Osteocyte (in vitro differentiated cells): ENCODE data around the gene TPRG1L. TPM values are rescaled to one million over a fixed set of nuclear protein-coding genes. Genes with fewer than 3 reads are reported as not detected.
A peak's percentile ranks its signal among the peaks of the same experiment; 100 is the strongest.
"Not testable (repeated sequence)": the region's sequence is repeated elsewhere in the genome, so short reads cannot be mapped to it uniquely, and the experiment has no call there.

Source experiments
- DNase-seq: peaks from one replicate; pipeline ENCODE4 v3.0.0; 2021; ENCODE audit warnings: mixed read lengths; ENCODE audit not compliant: unreplicated experiment; ENCODE audit errors: extremely low spot score
- H3K27ac Mint-ChIP-seq: one replicate; pipeline ENCODE4 v1.8.0; 2021; ENCODE audit warnings: mild to moderate bottlenecking, mixed read lengths; ENCODE audit not compliant: unreplicated experiment
- H3K27me3 Mint-ChIP-seq: one replicate; pipeline ENCODE4 v1.8.0; 2021; ENCODE audit warnings: mixed read lengths; ENCODE audit not compliant: unreplicated experiment
- H3K36me3 Mint-ChIP-seq: one replicate; pipeline ENCODE4 v1.8.0; 2021; ENCODE audit warnings: mixed read lengths; ENCODE audit not compliant: unreplicated experiment
- H3K4me1 Mint-ChIP-seq: one replicate; pipeline ENCODE4 v1.8.0; 2021; ENCODE audit warnings: mixed read lengths; ENCODE audit not compliant: unreplicated experiment
- H3K4me3 Mint-ChIP-seq: one replicate; pipeline ENCODE4 v1.8.0; 2021; ENCODE audit warnings: mild to moderate bottlenecking, moderate library complexity, mixed read lengths; ENCODE audit not compliant: unreplicated experiment
- H3K9me3 Mint-ChIP-seq: one replicate; pipeline ENCODE4 v1.8.0; 2021; ENCODE audit warnings: mixed read lengths; ENCODE audit not compliant: unreplicated experiment
- long read RNA-seq: library from polyadenylated mRNA; unstranded; transcript quantifications from one replicate; pipeline ENCODE4 v2.0.0, GENCODE V29; 2021
- total RNA-seq: library from RNA; stranded (reverse); gene quantifications from 2 replicates; pipeline ENCODE4 v1.2.1, GENCODE V29; 2021
- TF ChIP-seq, protein P1 (sequence below): fragments of 200-600 bp; sonication (generic); IDR thresholded peaks from 2 replicates; pipeline ENCODE4 v1.5.0; 2021; ENCODE audit warnings: antibody characterized with exemption, mild to moderate bottlenecking, moderate library complexity

Gene TPRG1L
- total RNA-seq, result 49.1 and 49.5 TPM in 2 replicates
- long read RNA-seq, partial matches to known transcripts, result 27 of 35 reads
- long read RNA-seq, other reads (novel, unspliced or antisense), result 5 of 35 reads

GRCh38 chr1:3624200-3625136 is at the start of gene TPRG1L:
Gene TPRG1L (plus strand): TSS chr1:3625015. CDS start chr1:3625073, 58 bp downstream.
- H3K9me3 Mint-ChIP-seq, result no peaks in the 10 kb centered on the region
- no peaks in the 10 kb centered on the region for H3K27me3 Mint-ChIP-seq
- peaks cover 11% of the 10 kb centered on the region for H3K36me3 Mint-ChIP-seq
- peak; percentile 99 for DNase-seq
- H3K4me3 Mint-ChIP-seq, result peak within 1 kb of the TSS; percentile 93
- H3K27ac Mint-ChIP-seq, result peak within 1 kb of the TSS; percentile 75
- TF ChIP-seq, protein P1, sequence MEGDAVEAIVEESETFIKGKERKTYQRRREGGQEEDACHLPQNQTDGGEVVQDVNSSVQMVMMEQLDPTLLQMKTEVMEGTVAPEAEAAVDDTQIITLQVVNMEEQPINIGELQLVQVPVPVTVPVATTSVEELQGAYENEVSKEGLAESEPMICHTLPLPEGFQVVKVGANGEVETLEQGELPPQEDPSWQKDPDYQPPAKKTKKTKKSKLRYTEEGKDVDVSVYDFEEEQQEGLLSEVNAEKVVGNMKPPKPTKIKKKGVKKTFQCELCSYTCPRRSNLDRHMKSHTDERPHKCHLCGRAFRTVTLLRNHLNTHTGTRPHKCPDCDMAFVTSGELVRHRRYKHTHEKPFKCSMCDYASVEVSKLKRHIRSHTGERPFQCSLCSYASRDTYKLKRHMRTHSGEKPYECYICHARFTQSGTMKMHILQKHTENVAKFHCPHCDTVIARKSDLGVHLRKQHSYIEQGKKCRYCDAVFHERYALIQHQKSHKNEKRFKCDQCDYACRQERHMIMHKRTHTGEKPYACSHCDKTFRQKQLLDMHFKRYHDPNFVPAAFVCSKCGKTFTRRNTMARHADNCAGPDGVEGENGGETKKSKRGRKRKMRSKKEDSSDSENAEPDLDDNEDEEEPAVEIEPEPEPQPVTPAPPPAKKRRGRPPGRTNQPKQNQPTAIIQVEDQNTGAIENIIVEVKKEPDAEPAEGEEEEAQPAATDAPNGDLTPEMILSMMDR, result no peak
- H3K4me1 Mint-ChIP-seq, result peaks cover 30% of the 10 kb centered on the region

- not testable (repeated sequence) for DNase-seq
These were observed 49.3 kb upstream of the TPRG1L start for GRCh38 chr1:3575515-3575914.

GRCh38 chr1:3575993-3576392 is 48.8 kb upstream of the TPRG1L start:
- H3K27me3 Mint-ChIP-seq, result no peaks in the 10 kb centered on the region
- H3K9me3 Mint-ChIP-seq, result no peaks in the 10 kb centered on the region
- H3K4me3 Mint-ChIP-seq, result no peak overlapping the region
- DNase-seq, result no peak
- TF ChIP-seq, protein P1, result no peak
- peaks cover 14% of the 10 kb centered on the region for H3K4me1 Mint-ChIP-seq
- no peaks in the 10 kb centered on the region for H3K36me3 Mint-ChIP-seq
- H3K27ac Mint-ChIP-seq, result no peak overlapping the region

More at GRCh38 chr1:3575515-3575914, 49.3 kb upstream of the TPRG1L start:
- peaks cover 16% of the 10 kb centered on the region for H3K4me1 Mint-ChIP-seq
- H3K9me3 Mint-ChIP-seq, H3K4me3 Mint-ChIP-seq, H3K27ac Mint-ChIP-seq, H3K27me3 Mint-ChIP-seq, H3K36me3 Mint-ChIP-seq: not testable (repeated sequence)

GRCh38 chr1:3577300-3577699 is 47.5 kb upstream of the TPRG1L start:
- DNase-seq, result no peak
- TF ChIP-seq, protein P1, result no peak
- Mint-ChIP-seq H3K27me3 (no peaks in the 10 kb centered on the region), H3K36me3 (no peaks in the 10 kb centered on the region), H3K4me3 (no peak overlapping the region), H3K27ac (no peak overlapping the region), H3K4me1 (peaks cover 14% of the 10 kb centered on the region), H3K9me3 (no peaks in the 10 kb centered on the region)

DNA sequence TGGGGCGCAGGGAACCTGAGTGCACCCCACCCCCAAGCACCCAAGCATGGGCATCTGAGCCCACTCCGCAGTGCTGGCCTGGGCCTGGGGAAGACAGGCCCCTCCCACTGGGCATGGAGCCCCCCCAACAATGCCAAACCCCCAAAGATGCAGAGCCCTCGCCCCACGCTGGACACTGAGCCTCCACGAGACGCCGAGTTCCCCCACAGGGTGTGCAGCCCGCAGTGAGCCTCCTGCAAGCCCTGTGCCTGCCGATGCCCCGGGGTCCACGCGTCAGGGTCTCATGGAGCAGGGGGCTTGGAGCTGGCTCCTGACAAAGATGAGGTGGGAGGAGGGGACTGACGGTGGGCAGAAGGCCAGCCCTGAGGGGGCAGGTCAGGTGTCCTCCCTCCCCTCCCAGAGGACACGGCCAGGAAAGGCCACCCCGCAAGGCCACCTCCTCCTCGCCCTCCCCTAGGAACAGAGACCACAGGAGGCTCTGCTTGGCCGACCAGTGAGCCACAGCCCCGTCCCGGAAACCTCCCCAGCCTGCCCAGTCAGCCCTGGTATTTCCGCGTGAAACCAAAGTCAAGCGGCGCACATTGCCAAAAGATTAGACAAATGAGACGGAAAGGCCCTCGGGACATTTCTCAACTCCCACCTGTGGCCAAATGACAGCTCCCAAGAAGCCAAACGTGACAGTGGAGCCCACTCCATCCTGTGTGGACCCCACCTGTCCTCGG is 46.9 kb upstream of the TPRG1L start:
- Mint-ChIP-seq H3K4me1 (peaks cover 14% of the 10 kb centered on the region), H3K9me3 (no peaks in the 10 kb centered on the region), H3K27ac (no peak overlapping the region), H3K36me3 (peaks cover 3% of the 10 kb centered on the region), H3K4me3 (no peak overlapping the region), H3K27me3 (no peaks in the 10 kb centered on the region)
- no peak for DNase-seq
- TF ChIP-seq, protein P1, result no peak
